ENCODE data around the gene MCU. TPM values are rescaled to one million over a fixed set of nuclear protein-coding genes. Genes with fewer than 3 reads are reported as not detected.

MCU gene
- total and polyA plus RNA-seq, 2 of the 8 experiments (the other 6 are each of a cell fraction or from before 2014, with no cell fraction given), result 51.6 to 62.2 TPM

GRCh38 chr10:72742092-72742491, 50.1 kb downstream of the MCU start:
- no peak overlapping the region for H4K91ac ChIP-seq (replicated peaks; ENCODE audit: insufficient read length, low read length)
- H2BK12ac ChIP-seq (ENCODE audit: low read depth, low read length), result no peak overlapping the region
- TF ChIP-seq USF2 (IDR thresholded peaks at IDR 0.05; ENCODE audit: low read length), result no peak
- TF ChIP-seq SRF (IDR thresholded peaks at IDR 0.05; ENCODE audit: low read depth, low read length), result no peak
- no peak for TF ChIP-seq CHD1 (IDR thresholded peaks at IDR 0.05; ENCODE audit: low read depth, low read length)
- no peak for TF ChIP-seq JUN (IDR thresholded peaks at IDR 0.05; ENCODE audit: low read depth, low read length)
- TF ChIP-seq SP1 (IDR thresholded peaks at IDR 0.05; ENCODE audit: low read depth, low read length), result no peak
- no peak for TF ChIP-seq TEAD4 (IDR thresholded peaks at IDR 0.05; ENCODE audit: low read depth, low read length)
- no peak for TF ChIP-seq EP300 (IDR thresholded peaks at IDR 0.05; ENCODE audit: borderline replicate concordance in 1 of 2, low read depth in 2 of 2, low read length in 2 of 2)
- no peak for TF ChIP-seq HDAC2 (IDR thresholded peaks at IDR 0.05; ENCODE audit: borderline replicate concordance in 1 of 2, low read depth in 2 of 2, low read length in 2 of 2)
- no peak for TF ChIP-seq POU5F1 (IDR thresholded peaks at IDR 0.05; ENCODE audit: low read depth, low read length)
- TF ChIP-seq RNF2 (IDR thresholded peaks at IDR 0.05; ENCODE audit: borderline replicate concordance, low read depth, low read length, missing control alignments, poor library complexity, severe bottlenecking), result no peak
- TF ChIP-seq ATF3 (IDR thresholded peaks at IDR 0.05; ENCODE audit: insufficient read depth, low read depth, low read length), result no peak
- no peak for TF ChIP-seq CEBPB (IDR thresholded peaks at IDR 0.05; ENCODE audit: low read depth, low read length)

More at GRCh38 chr10:72742092-72742491, 50.1 kb downstream of the MCU start:
- Histone ChIP-seq H3K4me3 (ENCODE audit: extremely low read depth in 1 of 4, insufficient read depth in 2 of 4, low read depth in 3 of 4, low read length in 4 of 4) (no peak overlapping the region), H3K79me2 (ENCODE audit: control insufficient read depth in 1 of 2, insufficient read depth in 2 of 2, low read length in 2 of 2) (peaks cover 0 to 80% of the 10 kb centered on the region in 2 experiments; a peak in 2 of 4 replicates), H3K56ac (replicated peaks; ENCODE audit: insufficient read length, low read depth, low read length) (no peak overlapping the region), H2BK15ac (ENCODE audit: low read length) (no peak overlapping the region), H3K4ac (replicated peaks; ENCODE audit: insufficient read length, low read depth, low read length) (no peak overlapping the region), H3K9ac (replicated peaks in 1 of 4; ENCODE audit: extremely low read depth in 1 of 4, low read depth in 3 of 4, low read length in 3 of 4) (no peak overlapping the region), H3K27me3 (replicated peaks in 1 of 4; ENCODE audit: control insufficient read depth in 3 of 4, extremely low read depth in 1 of 4, insufficient read depth in 3 of 4, low read length in 3 of 4) (no peaks in the 10 kb centered on the region), H3K23me2 (ENCODE audit: low read depth, low read length) (no peaks in the 10 kb centered on the region), H3K14ac (ENCODE audit: insufficient read length) (no peak overlapping the region), H4K20me1 (replicated peaks in 1 of 2; ENCODE audit: control insufficient read depth in 1 of 2, insufficient read depth in 2 of 2, low read length in 2 of 2) (no peaks in the 10 kb centered on the region), H2BK5ac (ENCODE audit: low read depth, low read length) (no peak overlapping the region), H3K18ac (ENCODE audit: extremely low read depth, low read length) (no peak overlapping the region), H3K36me3 (ENCODE audit: control insufficient read depth in 2 of 4, insufficient read depth in 4 of 4, low read length in 3 of 4) (no peaks in the 10 kb centered on the region), H2BK120ac (replicated peaks; ENCODE audit: low read depth, low read length) (no peak overlapping the region), H3K27ac (ENCODE audit: low read depth, low read length) (no peak overlapping the region), H4K5ac (ENCODE audit: insufficient read length, low read depth, low read length) (no peak overlapping the region), H3K9me3 (ENCODE audit: insufficient read depth in 2 of 2, low read depth in 1 of 2, low read length in 1 of 2) (no peaks in the 10 kb centered on the region), H2BK20ac (ENCODE audit: low read length) (no peak overlapping the region), H3K4me2 (ENCODE audit: insufficient read depth in 1 of 2, low read depth in 2 of 2, low read length in 2 of 2) (no peak overlapping the region), H2AFZ (ENCODE audit: low read length) (no peak overlapping the region), H3K23ac (ENCODE audit: insufficient read length) (no peak overlapping the region), H3K79me1 (ENCODE audit: low read depth, low read length) (no peaks in the 10 kb centered on the region), H2AK5ac (ENCODE audit: low read depth, low read length) (no peak overlapping the region), H4K8ac (ENCODE audit: extremely low read depth, insufficient read depth, low read length) (no peak overlapping the region), H3K4me1 (replicated peaks in 1 of 4; ENCODE audit: control insufficient read depth in 3 of 4, insufficient read depth in 4 of 4, low read length in 3 of 4) (peaks cover 0 to 2% (median 0%) of the 10 kb centered on the region in 4 experiments; a peak in 5 of 7 replicates)
- DNase-seq (ENCODE audit: low read depth in 1 of 2, low spot score in 2 of 2), result no peak
- FAIRE-seq, result no peak
- ChIA-PET CTCF (ENCODE audit: partially characterized antibody) (interaction anchor here (0.6 to 0.8 kb wide), 3 partner anchors 11 to 636 kb away, joined by 3 read pairs; no protein-coding TSS in a partner anchor), POLR2A (ENCODE audit: partially characterized antibody) (interaction anchor here (0.9 to 1.2 kb wide), 3 partner anchors 16 to 50 kb away, joined by 3 read pairs; partner anchors contain the start of gene MCU)
- WGBS, 2 experiments (ENCODE audit: extremely low coverage in 1 of 2, insufficient coverage in 1 of 2, insufficient read length in 1 of 2, insufficient replicate concordance in 2 of 2, low coverage in 1 of 2, low lambda C conversion rate in 2 of 2, missing lambda C conversion rate in 1 of 2), result 91% methylated on average over 3 of the region's 3 CpGs; no CpG with 5 or more reads in 1 of the 2 experiments
